H1 (cell line): ENCODE results near the gene NANOS2. TPM values are rescaled to one million over a fixed set of nuclear protein-coding genes. Genes with fewer than 3 reads are reported as not detected.

Source experiments
- CTCF ChIA-PET: fragments of 300-600 bp; sonication (Branson Sonifier 250); formaldehyde crosslinking; loops from one replicate; lab custom pipeline; 2021; ENCODE audit not compliant: partially characterized antibody; lab: Charles Lee
- POLR2A ChIA-PET: fragments of 300-600 bp; sonication (Branson Sonifier 250); formaldehyde crosslinking; loops from one replicate; lab custom pipeline; 2021; ENCODE audit warnings: inconsistent platforms; ENCODE audit not compliant: partially characterized antibody; lab: Charles Lee
- DNase-seq, 2 experiments: peaks; one replicate each; pipeline versions ENCODE4 v3.0.0 to v3.0.0-alpha.2; 2010 to 2022; ENCODE audit warnings: low spot score in 2 of 2, low read depth in 1 of 2, mixed read lengths in 1 of 2
- FAIRE-seq: peaks from 2 replicates; lab custom pipeline; 2011; peaks lifted over from hg19 to GRCh38; lab: Jason Lieb, UNC
- H2AFZ ChIP-seq: 2 replicates; pipeline ENCODE4 v1.8.1; 2012; ENCODE audit warnings: low read length, inconsistent platforms
- H2AK5ac ChIP-seq: 2 replicates; pipeline ENCODE4 v1.6.1; 2013; ENCODE audit warnings: low read depth, low read length
- H2BK120ac ChIP-seq: replicated peaks from 2 replicates; pipeline ENCODE3; 2013; ENCODE audit warnings: low read depth, low read length, inconsistent platforms
- H2BK12ac ChIP-seq: 2 replicates; pipeline ENCODE4 v1.6.1; 2013; ENCODE audit warnings: low read depth, low read length
- H2BK15ac ChIP-seq: 2 replicates; pipeline ENCODE4 v1.6.1; 2013; ENCODE audit warnings: low read length
- H2BK20ac ChIP-seq: 2 replicates; pipeline ENCODE4 v1.6.1; 2013; ENCODE audit warnings: low read length
- H2BK5ac ChIP-seq: 2 replicates; pipeline ENCODE4 v1.6.1; 2013; ENCODE audit warnings: low read depth, low read length
- H3K14ac ChIP-seq: 2 replicates; pipeline ENCODE4 v1.6.1; 2013; ENCODE audit warnings: inconsistent platforms; ENCODE audit not compliant: insufficient read length
- H3K18ac ChIP-seq: 2 replicates; pipeline ENCODE4 v1.6.1; 2013; ENCODE audit warnings: low read length; ENCODE audit errors: extremely low read depth
- H3K23ac ChIP-seq: 2 replicates; pipeline ENCODE4 v1.6.1; 2013; ENCODE audit warnings: inconsistent platforms; ENCODE audit not compliant: insufficient read length
- H3K23me2 ChIP-seq: 2 replicates; pipeline ENCODE4 v1.6.1; 2013; ENCODE audit warnings: low read depth, low read length
- H3K27ac ChIP-seq: 2 replicates; pipeline ENCODE4 v1.6.1; 2011; ENCODE audit warnings: low read depth, low read length, inconsistent platforms
- H3K27me3 ChIP-seq, 4 experiments: replicated peaks in 1 of 4; 1 replicate in 1 of 4; 2 replicates in 3 of 4; pipeline versions ENCODE4 v1.6.1 to v1.8.1; 2011 to 2013; ENCODE audit warnings: low read length in 3 of 4, mild to moderate bottlenecking in 3 of 4, inconsistent platforms in 2 of 4, mixed read lengths in 2 of 4, moderate library complexity in 1 of 4; ENCODE audit not compliant: control insufficient read depth in 3 of 4, insufficient read depth in 3 of 4; ENCODE audit errors: extremely low read depth in 1 of 4
- H3K36me3 ChIP-seq, 4 experiments: 2 replicates each; pipeline versions ENCODE4 v1.6.1 to v1.8.1; 2011 to 2013; ENCODE audit warnings: mild to moderate bottlenecking in 4 of 4, low read length in 3 of 4, moderate library complexity in 2 of 4, control low read depth in 1 of 4, inconsistent platforms in 1 of 4; ENCODE audit not compliant: insufficient read depth in 4 of 4, control insufficient read depth in 2 of 4
- H3K4ac ChIP-seq: replicated peaks from 2 replicates; pipeline ENCODE3; 2013; ENCODE audit warnings: low read length, low read depth, mixed read lengths, inconsistent platforms; ENCODE audit not compliant: insufficient read length
- H3K4me1 ChIP-seq, 4 experiments: replicated peaks in 1 of 4; 1 replicate in 1 of 4; 2 replicates in 3 of 4; pipeline versions ENCODE4 v1.6.1 to v1.8.1; 2011 to 2013; ENCODE audit warnings: low read length in 3 of 4, inconsistent platforms in 2 of 4, mixed read lengths in 1 of 4; ENCODE audit not compliant: insufficient read depth in 4 of 4, control insufficient read depth in 3 of 4
- H3K4me2 ChIP-seq, 2 experiments: 2 replicates each; pipeline versions ENCODE4 v1.6.1 to v1.8.1; 2011 to 2013; ENCODE audit warnings: low read depth in 2 of 2, low read length in 2 of 2, control low read depth in 1 of 2, inconsistent platforms in 1 of 2, mild to moderate bottlenecking in 1 of 2; ENCODE audit not compliant: insufficient read depth in 1 of 2
- H3K4me3 ChIP-seq, 4 experiments: fragments of 200-600, 300-600 bp in 1 of 4; sonication (generic), shearing (Covaris generic), sonication (Bioruptor Twin) in 1 of 4; 2 replicates each; pipeline versions ENCODE4 v1.5.1 to v1.8.1; 2011 to 2016; ENCODE audit warnings: low read length in 4 of 4, low read depth in 3 of 4, control low read depth in 2 of 4, inconsistent platforms in 2 of 4, mild to moderate bottlenecking in 2 of 4, mixed read lengths in 1 of 4, moderate library complexity in 1 of 4; ENCODE audit not compliant: insufficient read depth in 2 of 4; ENCODE audit errors: extremely low read depth in 1 of 4
- H3K56ac ChIP-seq: replicated peaks from 2 replicates; pipeline ENCODE3; 2013; ENCODE audit warnings: low read depth, mild to moderate bottlenecking, mixed read lengths, low read length, inconsistent platforms; ENCODE audit not compliant: insufficient read length
- H3K79me1 ChIP-seq: 2 replicates; pipeline ENCODE4 v1.6.1; 2013; ENCODE audit warnings: low read depth, low read length, control low read depth
- H3K79me2 ChIP-seq, 2 experiments: 2 replicates each; pipeline versions ENCODE4 v1.6.1 to v1.8.1; 2012 to 2013; ENCODE audit warnings: low read length in 2 of 2, mild to moderate bottlenecking in 2 of 2, inconsistent platforms in 1 of 2; ENCODE audit not compliant: insufficient read depth in 2 of 2, control insufficient read depth in 1 of 2
- H3K9ac ChIP-seq, 4 experiments: replicated peaks in 1 of 4; 1 replicate in 1 of 4; 2 replicates in 3 of 4; pipeline versions ENCODE4 v1.6.1 to v1.8.1; 2011 to 2013; ENCODE audit warnings: low read depth in 3 of 4, low read length in 3 of 4, control low read depth in 2 of 4, mild to moderate bottlenecking in 2 of 4, moderate library complexity in 2 of 4, inconsistent platforms in 1 of 4; ENCODE audit errors: extremely low read depth in 1 of 4
- H3K9me3 ChIP-seq, 2 experiments: 2 replicates each; pipeline versions ENCODE4 v1.6.1 to v1.8.1; 2012 to 2013; ENCODE audit warnings: mild to moderate bottlenecking in 2 of 2, moderate library complexity in 2 of 2, control low read depth in 1 of 2, inconsistent platforms in 1 of 2, low read depth in 1 of 2, low read length in 1 of 2, mixed read lengths in 1 of 2; ENCODE audit not compliant: insufficient read depth in 2 of 2
- H4K20me1 ChIP-seq, 2 experiments: replicated peaks in 1 of 2; 2 replicates each; pipeline versions ENCODE3 to v1.8.1; 2011 to 2013; ENCODE audit warnings: inconsistent platforms in 2 of 2, low read length in 2 of 2, mild to moderate bottlenecking in 1 of 2; ENCODE audit not compliant: insufficient read depth in 2 of 2, control insufficient read depth in 1 of 2
- H4K5ac ChIP-seq: 2 replicates; pipeline ENCODE4 v1.6.1; 2013; ENCODE audit warnings: low read length, low read depth, mixed read lengths, inconsistent platforms; ENCODE audit not compliant: insufficient read length
- H4K8ac ChIP-seq: 2 replicates; pipeline ENCODE4 v1.8.0; 2013; ENCODE audit warnings: mild to moderate bottlenecking, moderate library complexity, low read length, inconsistent platforms; ENCODE audit not compliant: insufficient read depth; ENCODE audit errors: extremely low read depth
- H4K91ac ChIP-seq: replicated peaks from 2 replicates; pipeline ENCODE3; 2013; ENCODE audit warnings: low read length, mixed read lengths, inconsistent platforms; ENCODE audit not compliant: insufficient read length
- BCL11A ChIP-seq, 2 experiments: IDR thresholded peaks; one replicate each; pipeline ENCODE4 v1.6.1; 2011; ENCODE audit warnings: low read depth in 2 of 2, low read length in 2 of 2, mild to moderate bottlenecking in 2 of 2
- CHD2 ChIP-seq: IDR thresholded peaks from 2 replicates; pipeline ENCODE4 v1.6.1; 2012; ENCODE audit warnings: low read length, improper control_type of control experiment
- CREB1 ChIP-seq: IDR thresholded peaks from 2 replicates; pipeline ENCODE4 v1.6.1; 2012; ENCODE audit warnings: inconsistent platforms
- KDM4A ChIP-seq: IDR thresholded peaks from one replicate; pipeline ENCODE4 v1.7.1; 2012; ENCODE audit warnings: low read depth, mild to moderate bottlenecking, moderate library complexity, low read length, inconsistent platforms; ENCODE audit not compliant: severe bottlenecking
- NRF1 ChIP-seq: IDR thresholded peaks from 2 replicates; pipeline ENCODE4 v1.6.1; 2011; ENCODE audit warnings: mild to moderate bottlenecking, low read depth, low read length, improper control_type of control experiment
- POU5F1 ChIP-seq: IDR thresholded peaks from 2 replicates; pipeline ENCODE4 v1.6.1; 2011; ENCODE audit warnings: low read depth, mild to moderate bottlenecking, low read length, moderate library complexity
- RAD21 ChIP-seq, 2 experiments: IDR thresholded peaks in 1 of 2; conservative IDR thresholded peaks in 1 of 2; 2 replicates each; pipeline ENCODE4 v1.6.1; 2011; ENCODE audit warnings: low read depth in 2 of 2, low read length in 2 of 2, improper control_type of control experiment in 1 of 2, inconsistent platforms in 1 of 2, mild to moderate bottlenecking in 1 of 2, moderate library complexity in 1 of 2
- SP1 ChIP-seq: IDR thresholded peaks from 2 replicates; pipeline ENCODE4 v1.6.1; 2011; ENCODE audit warnings: low read depth, low read length
- TBP ChIP-seq: IDR thresholded peaks from 2 replicates; pipeline ENCODE4 v1.6.1; 2011; ENCODE audit warnings: low read depth, low read length, improper control_type of control experiment
- WGBS, 2 experiments: shearing (Covaris generic) in 1 of 2; methylation state at CpG; one replicate each; pipeline versions ENCODE4 v1.1.6 to v1.1.7; 2013 to 2015; ENCODE audit warnings: low lambda C conversion rate in 2 of 2, mixed read lengths in 2 of 2, inconsistent platforms in 1 of 2, low coverage in 1 of 2, missing lambda C conversion rate in 1 of 2; ENCODE audit not compliant: insufficient replicate concordance in 2 of 2, insufficient coverage in 1 of 2, insufficient read length in 1 of 2; ENCODE audit errors: extremely low coverage in 1 of 2, missing lambda C conversion rate in 1 of 2; 5-methylcytosine and 5-hydroxymethylcytosine counted together
- polyA plus RNA-seq, 7 experiments: library from polyadenylated mRNA; depleted of rRNA in 3 of 7; stranded (reverse) in 5 of 7; unstranded in 2 of 7; fragments of >200 nt in 5 of 7; fragments of 200-250 nt in 2 of 7; gene quantifications; 1 replicate in 5 of 7; 2 replicates in 1 of 7; 4 replicates in 1 of 7; pipeline versions ENCODE4 v1.2.1 to v1.2.3, GENCODE V29; 2011 to 2013; ENCODE audit warnings: missing spikeins in 2 of 7, mixed read lengths in 2 of 7
- total RNA-seq: library from RNA; stranded (reverse); fragmentation: NEBNext Ultra II Directional; extraction: Animal tissue kit (Norgen Biotek cat#: 25700); gene quantifications from 2 replicates; pipeline ENCODE4 v1.2.1, GENCODE V29; 2021

Gene NANOS2
- total and polyA plus RNA-seq, 2 of the 8 experiments (the other 6 are each of a cell fraction or from before 2014, with no cell fraction given): 0.20 TPM; not detected in 1

GRCh38 chr19:45960595-45961235 is 46.1 kb upstream of the NANOS2 start:
- Histone ChIP-seq H3K79me1 (no peaks in the 10 kb centered on the region), H4K8ac (no peak overlapping the region), H2AFZ (no peak overlapping the region), H3K14ac (no peak overlapping the region), H3K27me3 (peaks cover 0 to 2% (median 0%) of the 10 kb centered on the region in 4 experiments; a peak in 1 of 7 replicates), H3K4me1 (peaks cover 0 to 11% (median 2%) of the 10 kb centered on the region in 4 experiments; a peak in 5 of 7 replicates), H4K91ac (no peak overlapping the region), H3K56ac (no peak overlapping the region), H2BK15ac (no peak overlapping the region), H3K4ac (no peak overlapping the region), H3K23ac (no peak overlapping the region), H2BK12ac (0 out of 2 replicates have a peak overlapping the region, but pooled peaks have one; percentile 17), H3K27ac (no peak overlapping the region; the same call in 1 of the 2 replicates), H3K9ac (no peak overlapping the region), H4K20me1 (peaks cover 1 to 4% of the 10 kb centered on the region in 2 experiments), H2BK20ac (no peak overlapping the region), H2BK120ac (no peak overlapping the region), H3K4me2 (peak overlapping the region; percentile 48 to 69), H3K18ac (no peak overlapping the region; the same call in 1 of the 2 replicates), H3K36me3 (peaks cover 0 to 10% (median 3%) of the 10 kb centered on the region in 4 experiments; a peak in 3 of 8 replicates), H3K79me2 (no peaks in the 10 kb centered on the region), H3K23me2 (peaks cover 6% of the 10 kb centered on the region; the same call in 1 of the 2 replicates), H2AK5ac (0 out of 2 replicates have a peak overlapping the region, but pooled peaks have one; percentile 65), H3K9me3 (no peaks in the 10 kb centered on the region), H2BK5ac (no peak overlapping the region), H4K5ac (no peak overlapping the region), H3K4me3 (peak overlapping the region; percentile 5 to 53 (median 16); a peak in 5 of 8 replicates)
- FAIRE-seq (no peak), DNase-seq (peak in 1 of 2 experiments; percentile 83)
- 29% methylated on average over 11 of the region's 19 CpGs; no CpG with 5 or more reads in 1 of the 2 experiments for WGBS, 2 experiments
- POLR2A ChIA-PET: interaction anchor here (0.9 to 2.4 kb wide), 8 partner anchors 8 to 38 kb away, joined by 3 to 8 read pairs (median 4); partner anchors contain the start of gene NOVA2
- CTCF ChIA-PET: interaction anchor here (0.8 to 2.4 kb wide), 21 partner anchors 8 to 804 kb away, joined by 3 to 8 read pairs (median 3); partner anchors contain the start of genes FOXA3 and NOVA2
- TF ChIP-seq TBP (no peak), POU5F1 (peak; percentile 96), KDM4A (peak; percentile 51), RAD21 (IDR thresholded peaks at IDR 0.05 in 1 of 2, conservative IDR thresholded peaks at IDR 0.05 in 1 of 2; ENCODE audit: low read depth in 2 of 2, low read length in 2 of 2) (peak in 1 of 2 experiments; percentile 33; a peak in 3 of 4 replicates), SP1 (peak; percentile 49; the same call in 1 of the 2 replicates), CREB1 (peak; percentile 77), CHD2 (peak; percentile 72), NRF1 (peak; percentile 10; the same call in 1 of the 2 replicates), BCL11A (IDR thresholded peaks at IDR 0.05; ENCODE audit: low read depth in 2 of 2, low read length in 2 of 2) (no peak)
